PC-9 (cell line): Measurements from ENCODE around the gene MVB12B.

Experiments
- CTCF ChIP-seq: fragments of 200-600 bp; sonication (generic); conservative IDR thresholded peaks from 2 replicates; pipeline ENCODE4 v1.6.1; 2017; ENCODE audit warnings: mixed run types, antibody characterized with exemption, mild to moderate bottlenecking, moderate library complexity
- EZH2 ChIP-seq: fragments of 200-600 bp; sonication (generic); IDR thresholded peaks from 2 replicates; pipeline ENCODE4 v1.8.0; 2017; ENCODE audit warnings: antibody characterized with exemption, low read depth

- TF ChIP-seq CTCF (no peak), EZH2 (no peak)
Observed at GRCh38 chr9:126481862-126482261, 155.2 kb downstream of the MVB12B start.
